ENCODE data around the gene CREB3.

The CREB3 gene

GRCh38 chr9:35690614-35691333 lies 41.7 kb upstream of the CREB3 start:
- Mint-ChIP-seq H3K9me3 (no peaks in the 10 kb centered on the region), H3K27ac (no peak overlapping the region), H3K4me1 (peaks cover 47% of the 10 kb centered on the region), H3K4me3 (peak overlapping the region; percentile 85), H3K36me3 (ENCODE audit: low read depth) (peaks cover 12% of the 10 kb centered on the region), H3K27me3 (ENCODE audit: low read depth, poor library complexity) (no peaks in the 10 kb centered on the region)
- TF ChIP-seq CTCF (IDR thresholded peaks at IDR 0.05): no peak
- peak; percentile 77 for DNase-seq

- no peak for TF ChIP-seq CTCF (IDR thresholded peaks at IDR 0.05)
These were observed 41.2 kb upstream of the CREB3 start for GRCh38 chr9:35691334-35691650.

GRCh38 chr9:35691757-35692301 lies 40.6 kb upstream of the CREB3 start:
- Mint-ChIP-seq H3K27ac (no peak overlapping the region), H3K36me3 (ENCODE audit: low read depth) (peaks cover 11% of the 10 kb centered on the region), H3K27me3 (ENCODE audit: low read depth, poor library complexity) (no peaks in the 10 kb centered on the region), H3K4me3 (peak overlapping the region; percentile 85), H3K9me3 (no peaks in the 10 kb centered on the region), H3K4me1 (peaks cover 36% of the 10 kb centered on the region)
- no peak for TF ChIP-seq CTCF (IDR thresholded peaks at IDR 0.05)
- no peak for DNase-seq

More at GRCh38 chr9:35691334-35691650, 41.2 kb upstream of the CREB3 start:
- Mint-ChIP-seq H3K36me3 (ENCODE audit: low read depth) (peaks cover 11% of the 10 kb centered on the region), H3K27me3 (ENCODE audit: low read depth, poor library complexity) (no peaks in the 10 kb centered on the region), H3K4me1 (peaks cover 42% of the 10 kb centered on the region), H3K4me3 (peak overlapping the region; percentile 85), H3K9me3 (no peaks in the 10 kb centered on the region), H3K27ac (peak overlapping the region; percentile 88)
- no peak for DNase-seq

GRCh38 chr9:35695943-35696401 lies 36.5 kb upstream of the CREB3 start:
- Mint-ChIP-seq H3K27ac (no peak overlapping the region), H3K4me1 (peaks cover 11% of the 10 kb centered on the region), H3K36me3 (ENCODE audit: low read depth) (peaks cover 14% of the 10 kb centered on the region), H3K27me3 (ENCODE audit: low read depth, poor library complexity) (no peaks in the 10 kb centered on the region), H3K4me3 (no peak overlapping the region), H3K9me3 (no peaks in the 10 kb centered on the region)
- DNase-seq: no peak
- no peak for TF ChIP-seq CTCF (IDR thresholded peaks at IDR 0.05)

- peaks cover 14% of the 10 kb centered on the region for H3K36me3 Mint-ChIP-seq (ENCODE audit: low read depth)
- no peaks in the 10 kb centered on the region for H3K9me3 Mint-ChIP-seq
- no peaks in the 10 kb centered on the region for H3K27me3 Mint-ChIP-seq (ENCODE audit: low read depth, poor library complexity)
- TF ChIP-seq CTCF (IDR thresholded peaks at IDR 0.05): peak; percentile 91
- no peak overlapping the region for H3K4me3 Mint-ChIP-seq
- H3K27ac Mint-ChIP-seq: peak overlapping the region; percentile 81
- H3K4me1 Mint-ChIP-seq: peaks cover 5% of the 10 kb centered on the region
- DNase-seq: peak; percentile 66
These were observed 35.8 kb upstream of the CREB3 start for GRCh38 chr9:35696520-35697215.

Data from nephron progenitor cell (in vitro differentiated cells).